GM12878 (cell line): ENCODE measurements around the gene MANF. TPM values are rescaled to one million over a fixed set of nuclear protein-coding genes. Genes with fewer than 3 reads are reported as not detected.

Experiments
- ATAC-seq: fragments of 200-7000 bp; cut with Tn5 transposase; 3 replicates; pipeline ENCODE4 v1.9.1; 2020; ENCODE audit warnings: mild to moderate bottlenecking, moderate library complexity
- BruUV-seq: library from RNA; stranded (reverse); fragments of 400-500 nt; replicated peaks from 2 replicates; lab custom pipeline; 2021; lab: Mats Ljungman, UMichigan
- CTCF ChIA-PET: fragments of 300-600 bp; sonication (Branson Sonifier 250); formaldehyde crosslinking; extraction: SDS; loops from one replicate; lab custom pipeline; 2021; ENCODE audit warnings: inconsistent platforms; lab: Yijun Ruan, JAX
- POLR2A ChIA-PET: fragments of 350-600 bp; formaldehyde crosslinking; extraction: SDS; loops from one replicate; lab custom pipeline; 2021; ENCODE audit warnings: inconsistent platforms; lab: Charles Lee
- RAD21 ChIA-PET: fragments of 300-600 bp; sonication (Branson Sonifier 250); formaldehyde crosslinking; loops from one replicate; lab custom pipeline; 2023; ENCODE audit warnings: antibody characterized with exemption; ENCODE audit not compliant: unreplicated experiment; lab: Charles Lee
- SMC1A ChIA-PET: fragments of 300-600 bp; sonication (Branson Sonifier 250); formaldehyde crosslinking; loops from one replicate; lab custom pipeline; 2023; ENCODE audit not compliant: unreplicated experiment, uncharacterized antibody; lab: Charles Lee
- DNase-seq: peaks from one replicate; pipeline ENCODE4 v3.0.0-alpha.2; 2011; ENCODE audit warnings: low read depth, low spot score
- FAIRE-seq: peaks from 3 replicates; lab custom pipeline; 2011; peaks lifted over from hg19 to GRCh38; lab: Jason Lieb, UNC
- H2AFZ ChIP-seq: 2 replicates; pipeline ENCODE4 v1.6.0; 2011; ENCODE audit warnings: low read depth, low read length, control low read depth; ENCODE audit not compliant: control insufficient read depth
- H3K27ac ChIP-seq: 2 replicates; pipeline ENCODE4 v1.5.1; 2011; ENCODE audit warnings: control low read depth; ENCODE audit not compliant: control insufficient read depth, insufficient read depth
- H3K27me3 ChIP-seq, 2 experiments: replicated peaks in 1 of 2; 2 replicates each; pipeline versions ENCODE4 v1.6.0 to v1.6.1; 2011; ENCODE audit warnings: low read length in 1 of 2; ENCODE audit not compliant: control insufficient read depth in 2 of 2, insufficient read depth in 2 of 2
- H3K36me3 ChIP-seq, 2 experiments: 2 replicates each; pipeline ENCODE4 v1.5.1; 2011; ENCODE audit warnings: low read length in 1 of 2; ENCODE audit not compliant: control insufficient read depth in 2 of 2, insufficient read depth in 2 of 2
- H3K4me1 ChIP-seq: 2 replicates; pipeline ENCODE4 v1.6.1; 2011; ENCODE audit warnings: mild to moderate bottlenecking, low read length, moderate library complexity, mixed read lengths; ENCODE audit not compliant: control insufficient read depth, insufficient read depth
- H3K4me2 ChIP-seq: 2 replicates; pipeline ENCODE4 v1.6.0; 2011; ENCODE audit warnings: control low read depth; ENCODE audit not compliant: control insufficient read depth, insufficient read depth
- H3K4me3 ChIP-seq: fragments of 200-600 bp; sonication (generic); 2 replicates; pipeline ENCODE4 v1.5.1; 2016
- H3K79me2 ChIP-seq: 2 replicates; pipeline ENCODE4 v1.6.0; 2011; ENCODE audit warnings: low read length; ENCODE audit not compliant: control insufficient read depth, insufficient read depth
- H3K9ac ChIP-seq: 2 replicates; pipeline ENCODE4 v1.8.0; 2011; ENCODE audit warnings: low read length, control low read depth, mixed read lengths; ENCODE audit not compliant: control insufficient read depth, insufficient read depth
- H3K9me3 ChIP-seq: replicated peaks from 3 replicates; pipeline ENCODE4 v1.5.1; 2011; ENCODE audit warnings: mild to moderate bottlenecking, low read length; ENCODE audit not compliant: control insufficient read depth, insufficient read depth
- H4K20me1 ChIP-seq: 2 replicates; pipeline ENCODE4 v1.6.0; 2011; ENCODE audit not compliant: control insufficient read depth, insufficient read depth
- HDAC6 ChIP-seq: fragments of 200-600 bp; sonication (generic); IDR thresholded peaks from one replicate; pipeline ENCODE4 v1.8.0; 2017; ENCODE audit warnings: antibody characterized with exemption; ENCODE audit not compliant: unreplicated experiment
- NR2C2 ChIP-seq: IDR thresholded peaks from 2 replicates; pipeline ENCODE4 v1.6.1; 2011; ENCODE audit warnings: borderline replicate concordance, low read depth; ENCODE audit not compliant: control insufficient read depth, insufficient read length
- PAX5 ChIP-seq: IDR thresholded peaks from 2 replicates; pipeline ENCODE4 v1.6.1; 2011; ENCODE audit warnings: low read depth, low read length, borderline replicate concordance
- RAD21 ChIP-seq: IDR thresholded peaks from 2 replicates; pipeline ENCODE4 v1.6.1; 2011; ENCODE audit warnings: mild to moderate bottlenecking, low read depth, low read length, moderate library complexity; ENCODE audit not compliant: insufficient read depth
- SRF ChIP-seq, 2 experiments: IDR thresholded peaks; 2 replicates each; pipeline ENCODE4 v1.6.1; 2011; ENCODE audit warnings: low read depth in 2 of 2, low read length in 2 of 2, mild to moderate bottlenecking in 1 of 2, moderate library complexity in 1 of 2
- STAT1 ChIP-seq: fragments of 450-650 bp; conservative IDR thresholded peaks from 2 replicates; pipeline ENCODE4 v1.6.1; 2014; ENCODE audit warnings: antibody characterized with exemption, mild to moderate bottlenecking
- WGBS: methylation state at CpG from one replicate; pipeline ENCODE4 v1.1.6; 2016; ENCODE audit warnings: low lambda C conversion rate; ENCODE audit not compliant: insufficient replicate concordance, insufficient coverage; ENCODE audit errors: missing lambda C conversion rate; 5-methylcytosine and 5-hydroxymethylcytosine counted together
- in situ Hi-C: fragments of 300-500 bp; cut with MboI; formaldehyde crosslinking; loops from 9 replicates; pipeline ENCODE4 v1.14.3; 2018; ENCODE audit warnings: mixed read lengths
- intact Hi-C: fragments of 100-400 bp; cut with micrococcal nuclease; formaldehyde crosslinking; loops from one replicate; pipeline ENCODE4 v1.14.2; 2022; ENCODE audit not compliant: unreplicated experiment
- polyA plus RNA-seq, 11 experiments: library from polyadenylated mRNA; depleted of rRNA in 4 of 11; unstranded in 6 of 11; stranded (reverse) in 5 of 11; fragments of >200 nt; fragmentation: Nextera tagmentation in 4 of 11; fragmentation: Illumina TruSeq in 1 of 11; extraction: Ambion mirVana in 4 of 11; extraction: Trizol in 1 of 11; gene quantifications; 1 replicate in 1 of 11; 2 replicates in 10 of 11; pipeline versions ENCODE4 v1.2.1 to v1.2.3, GENCODE V29; 2011 to 2016; ENCODE audit warnings: inconsistent platforms in 2 of 11, missing spikeins in 2 of 11, low read depth in 1 of 11
- total RNA-seq, 4 experiments: library from RNA; depleted of rRNA in 3 of 4; stranded (reverse); fragments of >200 nt in 3 of 4; fragmentation: Illumina TruSeq in 1 of 4; extraction: Trizol in 1 of 4; gene quantifications; 2 replicates each; pipeline versions ENCODE4 v1.2.1 to v1.2.3, GENCODE V29; 2013 to 2021
- TF ChIP-seq, protein P1 (sequence below): IDR thresholded peaks from 2 replicates; pipeline ENCODE4 v1.6.1; 2011; ENCODE audit warnings: borderline replicate concordance, low read depth, mild to moderate bottlenecking, moderate library complexity, mixed read lengths, low read length; ENCODE audit not compliant: insufficient read depth; ENCODE audit errors: extremely low read length
- TF ChIP-seq, protein P2 (sequence below): fragments of 450-650 bp; formaldehyde crosslinking; IDR thresholded peaks from 2 replicates; pipeline ENCODE4 v1.4.0; 2022; ENCODE audit warnings: mild to moderate bottlenecking, moderate library complexity

Gene MANF
- total and polyA plus RNA-seq, 10 of the 15 experiments (the other 5 are each of a cell fraction or from before 2014, with no cell fraction given): 22.0 to 120 (median 82.9) TPM

DNA sequence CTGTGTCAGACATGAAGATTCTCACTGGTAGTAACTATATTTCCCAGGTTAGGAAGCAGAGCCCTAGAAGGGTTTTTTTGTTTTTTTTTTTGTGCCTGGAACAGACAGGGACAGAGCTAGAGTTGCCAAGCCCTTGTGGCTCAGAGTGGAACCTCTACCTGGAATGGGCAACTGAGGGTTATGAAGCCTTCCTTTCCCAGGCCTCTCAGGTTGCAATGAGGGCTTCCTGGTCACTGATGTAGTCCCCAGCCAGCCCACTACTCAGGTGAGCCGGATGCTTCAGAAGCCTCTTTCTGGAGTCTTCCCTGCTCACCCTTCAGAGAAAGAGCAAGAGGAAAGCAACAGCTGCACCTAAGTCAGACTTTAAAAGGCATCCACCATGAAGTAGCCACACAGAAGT lies 48.8 kb upstream of the MANF start:
- Histone ChIP-seq H3K36me3 (no peaks in the 10 kb centered on the region), H4K20me1 (no peaks in the 10 kb centered on the region), H3K9me3 (no peaks in the 10 kb centered on the region), H3K79me2 (no peaks in the 10 kb centered on the region), H3K27me3 (no peaks in the 10 kb centered on the region; a peak in 1 of 4 replicates), H2AFZ (no peak overlapping the region), H3K4me2 (no peak overlapping the region), H3K27ac (no peak overlapping the region), H3K9ac (no peak overlapping the region), H3K4me3 (no peak overlapping the region), H3K4me1 (no peaks in the 10 kb centered on the region)
- DNase-seq: no peak
- POLR2A ChIA-PET: no interaction called here
- SMC1A ChIA-PET: no interaction called here
- CTCF ChIA-PET: interaction anchor here (0.6 kb wide), 1 partner anchor 818 kb away, joined by 3 read pairs; no protein-coding TSS in a partner anchor
- RAD21 ChIA-PET: no interaction called here
- no CpG with 5 or more reads among the region's 1 CpG for WGBS
- no peak for ATAC-seq
- intact Hi-C loops (no loop called here), in situ Hi-C loops (no loop called here)
- FAIRE-seq: no peak
- TF ChIP-seq STAT1 (no peak), PAX5 (no peak), NR2C2 (no peak), RAD21 (no peak), HDAC6 (no peak), SRF (IDR thresholded peaks at IDR 0.05; ENCODE audit: low read depth in 2 of 2, low read length in 2 of 2) (no peak)
- TF ChIP-seq, protein P1, sequence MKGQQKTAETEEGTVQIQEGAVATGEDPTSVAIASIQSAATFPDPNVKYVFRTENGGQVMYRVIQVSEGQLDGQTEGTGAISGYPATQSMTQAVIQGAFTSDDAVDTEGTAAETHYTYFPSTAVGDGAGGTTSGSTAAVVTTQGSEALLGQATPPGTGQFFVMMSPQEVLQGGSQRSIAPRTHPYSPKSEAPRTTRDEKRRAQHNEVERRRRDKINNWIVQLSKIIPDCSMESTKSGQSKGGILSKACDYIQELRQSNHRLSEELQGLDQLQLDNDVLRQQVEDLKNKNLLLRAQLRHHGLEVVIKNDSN: no peak
- TF ChIP-seq, protein P2, sequence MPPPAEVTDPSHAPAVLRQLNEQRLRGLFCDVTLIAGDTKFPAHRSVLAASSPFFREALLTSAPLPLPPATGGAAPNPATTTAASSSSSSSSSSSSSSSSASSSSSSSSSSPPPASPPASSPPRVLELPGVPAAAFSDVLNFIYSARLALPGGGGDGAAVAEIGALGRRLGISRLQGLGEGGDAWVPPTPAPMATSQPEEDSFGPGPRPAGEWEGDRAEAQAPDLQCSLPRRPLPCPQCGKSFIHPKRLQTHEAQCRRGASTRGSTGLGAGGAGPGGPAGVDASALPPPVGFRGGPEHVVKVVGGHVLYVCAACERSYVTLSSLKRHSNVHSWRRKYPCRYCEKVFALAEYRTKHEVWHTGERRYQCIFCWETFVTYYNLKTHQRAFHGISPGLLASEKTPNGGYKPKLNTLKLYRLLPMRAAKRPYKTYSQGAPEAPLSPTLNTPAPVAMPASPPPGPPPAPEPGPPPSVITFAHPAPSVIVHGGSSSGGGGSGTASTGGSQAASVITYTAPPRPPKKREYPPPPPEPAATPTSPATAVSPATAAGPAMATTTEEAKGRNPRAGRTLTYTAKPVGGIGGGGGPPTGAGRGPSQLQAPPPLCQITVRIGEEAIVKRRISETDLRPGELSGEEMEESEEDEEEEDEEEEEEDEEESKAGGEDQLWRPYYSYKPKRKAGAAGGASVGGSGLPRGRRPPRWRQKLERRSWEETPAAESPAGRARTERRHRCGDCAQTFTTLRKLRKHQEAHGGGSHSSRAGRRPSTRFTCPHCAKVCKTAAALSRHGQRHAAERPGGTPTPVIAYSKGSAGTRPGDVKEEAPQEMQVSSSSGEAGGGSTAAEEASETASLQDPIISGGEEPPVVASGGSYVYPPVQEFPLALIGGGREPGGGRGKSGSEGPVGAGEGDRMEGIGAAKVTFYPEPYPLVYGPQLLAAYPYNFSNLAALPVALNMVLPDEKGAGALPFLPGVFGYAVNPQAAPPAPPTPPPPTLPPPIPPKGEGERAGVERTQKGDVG (CRISPR knock-in tag): no peak
- no TSS peak for BruUV-seq
